K562 (cell line): Measurements from ENCODE around the gene BCL2L15. TPM values are rescaled to one million over a fixed set of nuclear protein-coding genes. Genes with fewer than 3 reads are reported as not detected.
A peak's percentile ranks its signal among the peaks of the same experiment; 100 is the strongest.

Experiments
- BHLHE40 ChIP-seq: IDR thresholded peaks from 2 replicates; pipeline ENCODE4 v1.6.1; 2011; ENCODE audit warnings: low read length, improper control_type of control experiment
- C11orf30 ChIP-seq: fragments of 450-650 bp; IDR thresholded peaks from 2 replicates; pipeline ENCODE4 v1.6.1; 2016; ENCODE audit warnings: low read depth, mild to moderate bottlenecking
- CC2D1A ChIP-seq: fragments of 450-650 bp; IDR thresholded peaks from 2 replicates; pipeline ENCODE4 v1.6.1; 2017; ENCODE audit warnings: mild to moderate bottlenecking
- JUND ChIP-seq, 2 experiments: IDR thresholded peaks; 2 replicates in 1 of 2; 3 replicates in 1 of 2; pipeline ENCODE4 v1.6.1; 2011; ENCODE audit warnings: borderline replicate concordance in 2 of 2, low read depth in 2 of 2, low read length in 2 of 2, improper control_type of control experiment in 1 of 2, missing biosample characterization in 1 of 2, missing genetic modification characterization in 1 of 2, missing genetic modification reagents in 1 of 2
- MAFG ChIP-seq: fragments of 450-650 bp; conservative IDR thresholded peaks from 2 replicates; pipeline ENCODE4 v1.6.1; 2016; ENCODE audit warnings: missing genetic modification characterization, missing compliant biosample characterization
- MAFK ChIP-seq: IDR thresholded peaks from 2 replicates; pipeline ENCODE4 v1.6.1; 2011; ENCODE audit warnings: low read length, improper control_type of control experiment
- NFE2 ChIP-seq: IDR thresholded peaks from 2 replicates; pipeline ENCODE4 v1.6.1; 2014; ENCODE audit warnings: antibody characterized with exemption, low read depth
- STAG1 ChIP-seq: sonication (generic); formaldehyde crosslinking; IDR thresholded peaks from 2 replicates; pipeline ENCODE4 v1.5.0; 2020; ENCODE audit warnings: missing genetic modification reagents, borderline replicate concordance
- TEAD4 ChIP-seq, 2 experiments: sonication (generic) in 1 of 2; formaldehyde crosslinking in 1 of 2; IDR thresholded peaks; 2 replicates each; pipeline versions ENCODE4 v1.6.1 to v1.8.0; 2012 to 2022; ENCODE audit warnings: borderline replicate concordance in 1 of 2, inconsistent platforms in 1 of 2, low read length in 1 of 2, mild to moderate bottlenecking in 1 of 2, missing genetic modification reagents in 1 of 2
- TSHZ1 ChIP-seq: fragments of 250-450 bp; sonication (Bioruptor Pico); IDR thresholded peaks from 2 replicates; pipeline ENCODE4 v1.4.0; 2020; ENCODE audit warnings: mild to moderate bottlenecking, moderate library complexity
- polyA plus RNA-seq, 8 experiments: library from polyadenylated mRNA; depleted of rRNA in 4 of 8; stranded (reverse) in 5 of 8; unstranded in 3 of 8; fragments of >200 nt; fragmentation: Nextera tagmentation in 2 of 8; fragmentation: Illumina TruSeq in 1 of 8; extraction: Ambion mirVana in 2 of 8; extraction: Trizol in 1 of 8; gene quantifications; 2 replicates each; pipeline versions ENCODE4 v1.2.1 to v1.2.3, GENCODE V29; 2011 to 2014; ENCODE audit warnings: inconsistent platforms in 1 of 8, missing spikeins in 1 of 8
- total RNA-seq, 7 experiments: library from RNA; depleted of rRNA in 6 of 7; stranded (reverse); fragments of >200 nt in 6 of 7; fragmentation: Illumina TruSeq in 2 of 7; extraction: Trizol in 2 of 7; gene quantifications; 2 replicates each; pipeline versions ENCODE4 v1.2.1 to v1.2.3, GENCODE V29; 2011 to 2021; ENCODE audit warnings: low replicate concordance in 1 of 7
- TF ChIP-seq, protein P1 (sequence below), 2 experiments: IDR thresholded peaks in 1 of 2; conservative IDR thresholded peaks in 1 of 2; 2 replicates each; pipeline ENCODE4 v1.6.1; 2016; ENCODE audit warnings: low read depth in 2 of 2, mild to moderate bottlenecking in 1 of 2, missing compliant biosample characterization in 1 of 2, missing genetic modification characterization in 1 of 2, moderate library complexity in 1 of 2
- TF ChIP-seq, protein P2 (sequence below): fragments of 450-650 bp; IDR thresholded peaks from 2 replicates; pipeline ENCODE4 v1.6.1; 2016
- TF ChIP-seq, protein P3 (sequence below), 2 experiments: fragments of 450-650 bp in 1 of 2; sonication (generic) in 1 of 2; formaldehyde crosslinking in 1 of 2; IDR thresholded peaks in 1 of 2; conservative IDR thresholded peaks in 1 of 2; 2 replicates each; pipeline versions ENCODE4 v1.6.1 to v1.8.1; 2016 to 2023; ENCODE audit warnings: mild to moderate bottlenecking in 2 of 2, moderate library complexity in 2 of 2, inconsistent platforms in 1 of 2, missing genetic modification reagents in 1 of 2

The BCL2L15 gene
- total and polyA plus RNA-seq, 9 of the 15 experiments (the other 6 are each of a cell fraction or from before 2014, with no cell fraction given) = 0.06 to 0.42 (median 0.28) TPM; not detected in 1

DNA sequence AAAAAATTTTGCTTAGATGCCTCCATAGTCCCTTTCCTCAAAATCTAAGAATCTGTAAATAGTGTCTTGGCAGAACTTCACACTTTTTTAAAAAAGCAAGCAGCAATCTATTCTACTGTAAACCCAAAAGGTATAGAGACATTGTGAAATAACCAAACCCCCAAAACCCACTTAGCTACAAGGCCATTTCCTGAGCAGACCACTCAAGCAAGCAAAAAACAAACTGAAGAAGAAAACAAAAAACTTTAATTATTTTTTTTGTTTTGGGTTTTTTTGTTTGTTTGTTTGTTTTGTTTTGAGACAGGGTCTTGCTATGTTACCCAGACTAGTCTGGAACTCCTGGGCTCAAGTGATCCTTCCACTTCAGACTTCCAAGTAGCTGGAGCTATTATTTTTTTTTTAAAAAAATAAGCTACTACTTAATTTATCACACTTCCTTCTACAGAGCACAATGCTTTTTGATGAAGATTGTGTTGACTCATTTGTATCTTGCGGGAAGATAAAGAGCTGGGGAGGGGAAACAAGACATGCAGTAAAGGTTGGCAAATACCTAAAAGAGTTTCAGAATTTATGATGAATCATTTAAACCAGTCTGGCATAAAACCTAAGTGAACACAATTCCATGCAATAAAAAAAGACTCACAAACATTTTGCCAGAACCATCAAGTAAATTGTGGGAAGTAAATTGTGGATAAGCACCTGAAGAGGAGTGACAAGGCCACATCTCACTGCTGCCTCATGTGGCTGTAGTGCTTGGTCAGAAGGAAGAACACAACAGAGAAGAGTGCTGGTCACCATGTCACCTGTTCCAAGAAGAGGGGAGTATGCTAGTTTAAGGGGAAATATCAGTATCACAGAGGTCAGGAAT, 13.1 kb downstream of the BCL2L15 start (continued):
- TF ChIP-seq MAFK (peak; percentile 45; the same call in 1 of the 2 replicates), C11orf30 (peak; percentile 51), NFE2 (peak; percentile 68), TSHZ1 (CRISPR knock-in tag) (0 out of 2 replicates have a peak, but pooled peaks have one; percentile 21), TEAD4 (IDR thresholded peaks at IDR 0.05; ENCODE audit: low read length) (peak; percentile 16; the same call in 1 of the 2 replicates), TEAD4 (CRISPR knock-in tag; IDR thresholded peaks at IDR 0.05; ENCODE audit: borderline replicate concordance) (no peak), BHLHE40 (no peak), JUND (IDR thresholded peaks at IDR 0.05; ENCODE audit: borderline replicate concordance, low read depth, low read length) (peak; percentile 49; the same call in 1 of the 2 replicates), JUND (tag; IDR thresholded peaks at IDR 0.05; ENCODE audit: borderline replicate concordance, low read depth, low read length) (peak; percentile 66; the same call in 2 of the 3 replicates), STAG1 (no peak), CC2D1A (0 out of 2 replicates have a peak, but pooled peaks have one; percentile 12), MAFG (tag) (peak; percentile 57)
- TF ChIP-seq, protein P1, sequence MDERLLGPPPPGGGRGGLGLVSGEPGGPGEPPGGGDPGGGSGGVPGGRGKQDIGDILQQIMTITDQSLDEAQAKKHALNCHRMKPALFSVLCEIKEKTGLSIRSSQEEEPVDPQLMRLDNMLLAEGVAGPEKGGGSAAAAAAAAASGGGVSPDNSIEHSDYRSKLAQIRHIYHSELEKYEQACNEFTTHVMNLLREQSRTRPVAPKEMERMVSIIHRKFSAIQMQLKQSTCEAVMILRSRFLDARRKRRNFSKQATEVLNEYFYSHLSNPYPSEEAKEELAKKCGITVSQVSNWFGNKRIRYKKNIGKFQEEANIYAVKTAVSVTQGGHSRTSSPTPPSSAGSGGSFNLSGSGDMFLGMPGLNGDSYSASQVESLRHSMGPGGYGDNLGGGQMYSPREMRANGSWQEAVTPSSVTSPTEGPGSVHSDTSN (CRISPR knock-in tag; IDR thresholded peaks at IDR 0.05; ENCODE audit: low read depth) = no peak
- TF ChIP-seq, protein P1 (tag; conservative IDR thresholded peaks at IDR 0.05; ENCODE audit: low read depth) = 0 out of 2 replicates have a peak, but pooled peaks have one; percentile 21
- TF ChIP-seq, protein P2, sequence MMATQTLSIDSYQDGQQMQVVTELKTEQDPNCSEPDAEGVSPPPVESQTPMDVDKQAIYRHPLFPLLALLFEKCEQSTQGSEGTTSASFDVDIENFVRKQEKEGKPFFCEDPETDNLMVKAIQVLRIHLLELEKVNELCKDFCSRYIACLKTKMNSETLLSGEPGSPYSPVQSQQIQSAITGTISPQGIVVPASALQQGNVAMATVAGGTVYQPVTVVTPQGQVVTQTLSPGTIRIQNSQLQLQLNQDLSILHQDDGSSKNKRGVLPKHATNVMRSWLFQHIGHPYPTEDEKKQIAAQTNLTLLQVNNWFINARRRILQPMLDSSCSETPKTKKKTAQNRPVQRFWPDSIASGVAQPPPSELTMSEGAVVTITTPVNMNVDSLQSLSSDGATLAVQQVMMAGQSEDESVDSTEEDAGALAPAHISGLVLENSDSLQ = peak; percentile 74
- TF ChIP-seq, protein P3, sequence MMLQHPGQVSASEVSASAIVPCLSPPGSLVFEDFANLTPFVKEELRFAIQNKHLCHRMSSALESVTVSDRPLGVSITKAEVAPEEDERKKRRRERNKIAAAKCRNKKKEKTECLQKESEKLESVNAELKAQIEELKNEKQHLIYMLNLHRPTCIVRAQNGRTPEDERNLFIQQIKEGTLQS (IDR thresholded peaks at IDR 0.05) = 0 out of 2 replicates have a peak, but pooled peaks have one; percentile 28
- TF ChIP-seq, protein P3 (CRISPR knock-in tag; conservative IDR thresholded peaks at IDR 0.05) = no peak
